Sigmoid colon (tissue), 7 donors: Measurements from ENCODE around the gene ANO4. TPM values are rescaled to one million over a fixed set of nuclear protein-coding genes. Genes with fewer than 3 reads are reported as not detected.

Experiments
- DNase-seq: peaks from one replicate; pipeline ENCODE4 v3.0.0-alpha.2; 2019
- H3K27ac ChIP-seq, 4 donors: fragments of 200-600 bp; sonication (generic); one replicate each; pipeline ENCODE4 v1.5.1; 2016 to 2019; ENCODE audit warnings: mild to moderate bottlenecking in 1 of 4
- H3K27me3 ChIP-seq, 3 donors: fragments of 200-600 bp; sonication (generic); one replicate each; pipeline ENCODE4 v1.5.1; 2019; ENCODE audit warnings: mild to moderate bottlenecking in 1 of 3
- H3K36me3 ChIP-seq, 4 donors: fragments of 200-600 bp; sonication (generic); one replicate each; pipeline ENCODE4 v1.5.1; 2016 to 2019
- H3K4me1 ChIP-seq, 4 donors: fragments of 200-600 bp; sonication (generic); one replicate each; pipeline ENCODE4 v1.5.1; 2017 to 2019
- H3K4me3 ChIP-seq, 4 donors: fragments of 200-600 bp; sonication (generic); one replicate each; pipeline ENCODE4 v1.5.1; 2017 to 2019; ENCODE audit warnings: mild to moderate bottlenecking in 2 of 4, moderate library complexity in 1 of 4
- H3K9me3 ChIP-seq, 4 donors: fragments of 200-600 bp in 3 of 4; sonication (generic) in 3 of 4; one replicate each; pipeline versions ENCODE4 v1.5.1 to v1.6.1; 2013 to 2019
- EP300 ChIP-seq, 4 donors: sonication (generic); formaldehyde crosslinking; IDR thresholded peaks; one replicate each; pipeline ENCODE4 v1.6.1; 2017; ENCODE audit warnings: antibody characterized with exemption in 4 of 4
- POLR2A ChIP-seq, 2 donors: fragments of 450-650 bp; IDR thresholded peaks; one replicate each; pipeline ENCODE4 v1.6.1; 2016; ENCODE audit warnings: antibody characterized with exemption in 2 of 2, mild to moderate bottlenecking in 2 of 2, moderate library complexity in 2 of 2
- POLR2AphosphoS5 ChIP-seq, 4 donors: sonication (generic); formaldehyde crosslinking; IDR thresholded peaks; one replicate each; pipeline ENCODE4 v1.6.1; 2017; ENCODE audit warnings: antibody characterized with exemption in 4 of 4
- WGBS, 2 donors: extraction: QIAGEN DNeasy Blood & Tissue Kit; methylation state at CpG; one replicate each; pipeline ENCODE4 v1.1.7; 2013; 5-methylcytosine and 5-hydroxymethylcytosine counted together
- intact Hi-C: fragments of 100-400 bp; cut with DNase I; formaldehyde crosslinking; loops from one replicate; pipeline ENCODE4 v1.15.1; 2023
- polyA plus RNA-seq, 3 donors: library from polyadenylated mRNA; stranded (reverse); fragments of 200-250 nt; gene quantifications; one replicate each; pipeline ENCODE4 v1.2.3, GENCODE V29; 2013
- total RNA-seq, 4 donors: library from RNA; depleted of rRNA; stranded (reverse); fragments of >200 nt; gene quantifications; one replicate each; pipeline ENCODE4 v1.1.0, GENCODE V29; 2016
- TF ChIP-seq, protein P1 (sequence below), 4 experiments: fragments of 450-650 bp in 3 of 4; fragments of 200-600 bp in 1 of 4; IDR thresholded peaks; one replicate each; pipeline ENCODE4 v1.5.1; 2016 to 2019; ENCODE audit warnings: antibody characterized with exemption in 4 of 4, mild to moderate bottlenecking in 3 of 4, moderate library complexity in 2 of 4
- donor health status: healthy with polysubstance abuse.
- donor health status: Bipolar disorder and iron deficiency.
- donor health status: healthy.

Gene ANO4
- total and polyA plus RNA-seq, 7 donors: 0.09 to 3.3 (median 0.41) TPM; not detected in 2

DNA sequence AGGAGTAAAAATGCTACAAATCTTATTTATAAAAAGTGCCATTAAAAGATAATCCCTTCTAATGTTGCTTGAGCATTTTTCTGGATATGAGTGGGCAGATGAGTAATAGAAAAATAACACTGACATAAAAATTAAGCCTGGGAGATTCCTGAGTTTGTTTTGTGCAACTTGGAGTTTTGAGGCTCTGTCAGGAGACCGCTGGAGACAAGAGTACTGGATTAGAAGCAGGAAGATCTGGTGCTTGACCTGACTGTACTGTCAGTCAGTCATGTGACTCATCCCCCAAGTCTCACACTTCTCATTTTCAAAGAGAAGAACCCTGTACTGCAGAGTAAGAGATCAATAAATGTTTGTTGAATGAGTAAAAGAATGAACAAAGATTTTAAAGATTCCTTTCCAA is 29.4 kb downstream of the ANO4 start:
- WGBS, 2 donors: 39 to 66% methylated on average over 1 of the region's 1 CpG
- Histone ChIP-seq H3K27me3 (no peaks in the 10 kb centered on the region), H3K9me3 (no peaks in the 10 kb centered on the region), H3K36me3 (no peaks in the 10 kb centered on the region), H3K4me3 (no peak overlapping the region), H3K4me1 (no peaks in the 10 kb centered on the region), H3K27ac (no peak overlapping the region)
- TF ChIP-seq EP300 (IDR thresholded peaks at IDR 0.05): no peak
- no peak for TF ChIP-seq POLR2AphosphoS5 (IDR thresholded peaks at IDR 0.05)
- no peak for TF ChIP-seq POLR2A (IDR thresholded peaks at IDR 0.05)
- TF ChIP-seq, protein P1, sequence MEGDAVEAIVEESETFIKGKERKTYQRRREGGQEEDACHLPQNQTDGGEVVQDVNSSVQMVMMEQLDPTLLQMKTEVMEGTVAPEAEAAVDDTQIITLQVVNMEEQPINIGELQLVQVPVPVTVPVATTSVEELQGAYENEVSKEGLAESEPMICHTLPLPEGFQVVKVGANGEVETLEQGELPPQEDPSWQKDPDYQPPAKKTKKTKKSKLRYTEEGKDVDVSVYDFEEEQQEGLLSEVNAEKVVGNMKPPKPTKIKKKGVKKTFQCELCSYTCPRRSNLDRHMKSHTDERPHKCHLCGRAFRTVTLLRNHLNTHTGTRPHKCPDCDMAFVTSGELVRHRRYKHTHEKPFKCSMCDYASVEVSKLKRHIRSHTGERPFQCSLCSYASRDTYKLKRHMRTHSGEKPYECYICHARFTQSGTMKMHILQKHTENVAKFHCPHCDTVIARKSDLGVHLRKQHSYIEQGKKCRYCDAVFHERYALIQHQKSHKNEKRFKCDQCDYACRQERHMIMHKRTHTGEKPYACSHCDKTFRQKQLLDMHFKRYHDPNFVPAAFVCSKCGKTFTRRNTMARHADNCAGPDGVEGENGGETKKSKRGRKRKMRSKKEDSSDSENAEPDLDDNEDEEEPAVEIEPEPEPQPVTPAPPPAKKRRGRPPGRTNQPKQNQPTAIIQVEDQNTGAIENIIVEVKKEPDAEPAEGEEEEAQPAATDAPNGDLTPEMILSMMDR (IDR thresholded peaks at IDR 0.05): no peak
- DNase-seq: no peak
- intact Hi-C loops: no loop called here

GRCh38 chr12:100824476-100824875 is 29.9 kb downstream of the ANO4 start:
- no peaks in the 10 kb centered on the region for H3K36me3 ChIP-seq
- no peaks in the 10 kb centered on the region for H3K9me3 ChIP-seq
- WGBS, 2 donors: 72 to 76% methylated on average over 3 of the region's 3 CpGs
- DNase-seq: no peak
- H3K27ac ChIP-seq: no peak overlapping the region
- intact Hi-C loops: no loop called here
- no peak overlapping the region for H3K4me3 ChIP-seq
- H3K4me1 ChIP-seq: no peaks in the 10 kb centered on the region
- no peaks in the 10 kb centered on the region for H3K27me3 ChIP-seq
- TF ChIP-seq, protein P1 (IDR thresholded peaks at IDR 0.05): no peak
- TF ChIP-seq EP300 (IDR thresholded peaks at IDR 0.05) (no peak), POLR2AphosphoS5 (IDR thresholded peaks at IDR 0.05) (no peak), POLR2A (IDR thresholded peaks at IDR 0.05) (no peak)

DNA sequence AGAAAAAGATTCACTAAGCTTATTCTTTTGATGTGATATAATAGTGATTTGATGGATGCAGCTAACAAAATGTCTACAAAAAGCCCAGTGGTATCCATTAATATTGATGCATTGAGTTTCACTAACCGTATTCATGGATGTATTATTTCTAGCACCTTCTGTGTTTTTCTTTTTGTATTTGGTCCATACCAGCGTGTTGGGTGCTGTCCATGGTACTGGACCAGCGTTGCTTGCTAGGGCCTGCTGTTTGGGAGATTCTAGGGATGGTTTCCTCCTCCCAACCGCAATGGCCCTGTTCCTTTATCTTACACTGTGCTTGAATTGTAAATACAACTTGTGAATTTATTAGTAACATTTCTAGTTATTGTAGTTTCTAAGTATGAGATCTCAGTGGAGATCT is 31.7 kb downstream of the ANO4 start:
- no peak for TF ChIP-seq POLR2AphosphoS5 (IDR thresholded peaks at IDR 0.05)
- TF ChIP-seq EP300 (IDR thresholded peaks at IDR 0.05): no peak
- TF ChIP-seq, protein P1 (IDR thresholded peaks at IDR 0.05): no peak
- TF ChIP-seq POLR2A (IDR thresholded peaks at IDR 0.05): no peak
- Histone ChIP-seq H3K4me3 (no peak overlapping the region), H3K9me3 (no peaks in the 10 kb centered on the region), H3K36me3 (no peaks in the 10 kb centered on the region), H3K4me1 (no peaks in the 10 kb centered on the region), H3K27me3 (no peaks in the 10 kb centered on the region), H3K27ac (no peak overlapping the region)
- intact Hi-C loops: no loop called here
- WGBS, 2 donors: 8 to 15% methylated on average over 4 of the region's 4 CpGs
- no peak for DNase-seq

- TF ChIP-seq, protein P1 (IDR thresholded peaks at IDR 0.05): peak in 3 of 4 experiments; percentile 20 to 41 (median 38)
- no peak for TF ChIP-seq POLR2A (IDR thresholded peaks at IDR 0.05)
- TF ChIP-seq POLR2AphosphoS5 (IDR thresholded peaks at IDR 0.05): no peak
- no peak for TF ChIP-seq EP300 (IDR thresholded peaks at IDR 0.05)
- H3K4me1 ChIP-seq: no peaks in the 10 kb centered on the region
- no peak overlapping the region for H3K27ac ChIP-seq
- no peaks in the 10 kb centered on the region for H3K36me3 ChIP-seq
- no peaks in the 10 kb centered on the region for H3K27me3 ChIP-seq
- H3K4me3 ChIP-seq: no peak overlapping the region
- intact Hi-C loops: no loop called here
- DNase-seq: no peak
- H3K9me3 ChIP-seq: no peaks in the 10 kb centered on the region
- 45 to 54% methylated on average over 4 of the region's 4 CpGs for WGBS, 2 donors
Observed at GRCh38 chr12:100827901-100828520, 33.4 kb downstream of the ANO4 start.
